Measurements from ENCODE around the gene NR1H3.
A peak's percentile ranks its signal among the peaks of the same experiment; 100 is the strongest.
"Not testable (repeated sequence)": the region's sequence is repeated elsewhere in the genome, so short reads cannot be mapped to it uniquely, and the experiment has no call there.

The NR1H3 gene

GRCh38 chr11:47257517-47258316 lies at the start of gene NR1H3:
Gene NR1H3 (plus strand): TSS chr11:47257996. CDS start chr11:47259217, 1,221 bp downstream.
- DNase-seq, result no peak

GRCh38 chr11:47208008-47208552 lies 49.7 kb upstream of the NR1H3 start:
- DNase-seq, result not testable (repeated sequence)

- no peak for DNase-seq
Observed at GRCh38 chr11:47208628-47209027, 49.2 kb upstream of the NR1H3 start.

- no peak for DNase-seq
Observed at GRCh38 chr11:47212938-47213337, 44.9 kb upstream of the NR1H3 start.

GRCh38 chr11:47213950-47214565 lies 43.7 kb upstream of the NR1H3 start:
- peak; percentile 75 for DNase-seq

- DNase-seq, result no peak
Observed at GRCh38 chr11:47215366-47215910, 42.4 kb upstream of the NR1H3 start.

- DNase-seq, result peak; percentile 45
Observed at GRCh38 chr11:47216121-47216798, 41.5 kb upstream of the NR1H3 start.

- no peak for DNase-seq
Observed at GRCh38 chr11:47220401-47220821, 37.4 kb upstream of the NR1H3 start.

- no peak for DNase-seq
Observed at GRCh38 chr11:47222696-47223095, 35.1 kb upstream of the NR1H3 start.

GRCh38 chr11:47225552-47226400 lies 32.0 kb upstream of the NR1H3 start:
- no peak for DNase-seq

- no peak for DNase-seq
Observed at GRCh38 chr11:47229161-47229560, 28.6 kb upstream of the NR1H3 start.

- no peak for DNase-seq
Observed at GRCh38 chr11:47233051-47233450, 24.7 kb upstream of the NR1H3 start.

GRCh38 chr11:47233989-47234668 lies 23.7 kb upstream of the NR1H3 start:
- DNase-seq, result no peak

GRCh38 chr11:47234669-47235100 lies 23.1 kb upstream of the NR1H3 start:
- DNase-seq, result peak; percentile 49

- no peak for DNase-seq
Observed at GRCh38 chr11:47235163-47235562, 22.6 kb upstream of the NR1H3 start.

- no peak for DNase-seq
Observed at GRCh38 chr11:47236482-47236881, 21.3 kb upstream of the NR1H3 start.

GRCh38 chr11:47239852-47240251 lies 17.9 kb upstream of the NR1H3 start:
- no peak for DNase-seq

- no peak for DNase-seq
Observed at GRCh38 chr11:47241841-47242301, 15.9 kb upstream of the NR1H3 start.

GRCh38 chr11:47242596-47243192 lies 15.1 kb upstream of the NR1H3 start:
- no peak for DNase-seq

GRCh38 chr11:47243454-47243853 lies 14.3 kb upstream of the NR1H3 start:
- no peak for DNase-seq
